ENCODE results near the gene CFAP20. TPM values are rescaled to one million over a fixed set of nuclear protein-coding genes. Genes with fewer than 3 reads are reported as not detected.

Gene CFAP20
- total RNA-seq, 1 experiment from 2014 or later = 81.6 TPM

DNA sequence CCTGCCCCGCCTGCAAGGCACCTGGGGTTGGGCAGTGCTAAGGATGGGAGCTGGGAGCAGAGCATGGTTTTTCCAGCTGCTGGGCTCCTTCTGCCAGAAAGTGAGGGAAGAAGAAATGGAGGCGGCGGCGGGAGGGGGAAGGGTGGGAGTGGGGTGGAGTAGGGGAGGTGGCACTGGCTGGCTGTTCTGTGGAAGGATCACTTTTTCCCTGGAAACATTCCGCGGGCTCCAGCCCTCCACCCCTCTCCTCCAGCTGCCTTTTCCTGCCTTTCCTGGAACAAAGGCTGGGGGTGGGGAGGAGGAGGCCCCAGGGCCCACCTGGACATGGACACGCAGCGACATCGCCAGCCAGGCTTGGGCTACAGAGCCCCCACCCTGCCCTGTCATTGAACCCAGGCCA is 41.1 kb downstream of the CFAP20 start:
- no TSS peak for BruUV-seq (replicated peaks)
- Histone ChIP-seq H3K4me1 (ENCODE audit: insufficient read depth, low read length, poor library complexity, severe bottlenecking) (no peaks in the 10 kb centered on the region), H3K27me3 (replicated peaks; ENCODE audit: insufficient read depth, low read depth, low read length, poor library complexity) (peaks cover 4% of the 10 kb centered on the region), H3K36me3 (ENCODE audit: insufficient read depth, low read length, poor library complexity, severe bottlenecking) (no peaks in the 10 kb centered on the region), H3K4me3 (ENCODE audit: low read depth, low read length, poor library complexity, severe bottlenecking) (no peak overlapping the region), H3K27ac (ENCODE audit: low read depth, low read length, poor library complexity, severe bottlenecking) (no peak overlapping the region), H3K9me3 (ENCODE audit: low read depth, low read length, poor library complexity, severe bottlenecking) (no peaks in the 10 kb centered on the region)
- intact Hi-C loops (cut with micrococcal nuclease; ENCODE audit: unreplicated experiment) = no loop called here
- TF ChIP-seq EZH2 (IDR thresholded peaks at IDR 0.05; ENCODE audit: borderline replicate concordance, low read depth, low read length, poor library complexity, severe bottlenecking) = no peak
- TF ChIP-seq, protein P1, sequence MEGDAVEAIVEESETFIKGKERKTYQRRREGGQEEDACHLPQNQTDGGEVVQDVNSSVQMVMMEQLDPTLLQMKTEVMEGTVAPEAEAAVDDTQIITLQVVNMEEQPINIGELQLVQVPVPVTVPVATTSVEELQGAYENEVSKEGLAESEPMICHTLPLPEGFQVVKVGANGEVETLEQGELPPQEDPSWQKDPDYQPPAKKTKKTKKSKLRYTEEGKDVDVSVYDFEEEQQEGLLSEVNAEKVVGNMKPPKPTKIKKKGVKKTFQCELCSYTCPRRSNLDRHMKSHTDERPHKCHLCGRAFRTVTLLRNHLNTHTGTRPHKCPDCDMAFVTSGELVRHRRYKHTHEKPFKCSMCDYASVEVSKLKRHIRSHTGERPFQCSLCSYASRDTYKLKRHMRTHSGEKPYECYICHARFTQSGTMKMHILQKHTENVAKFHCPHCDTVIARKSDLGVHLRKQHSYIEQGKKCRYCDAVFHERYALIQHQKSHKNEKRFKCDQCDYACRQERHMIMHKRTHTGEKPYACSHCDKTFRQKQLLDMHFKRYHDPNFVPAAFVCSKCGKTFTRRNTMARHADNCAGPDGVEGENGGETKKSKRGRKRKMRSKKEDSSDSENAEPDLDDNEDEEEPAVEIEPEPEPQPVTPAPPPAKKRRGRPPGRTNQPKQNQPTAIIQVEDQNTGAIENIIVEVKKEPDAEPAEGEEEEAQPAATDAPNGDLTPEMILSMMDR (conservative IDR thresholded peaks at IDR 0.05; ENCODE audit: low read depth, low read length) = no peak
- ChIA-PET POLR2A (ENCODE audit: low non-redundant PET) (no interaction called here), CTCF (no interaction called here)
- no peak for DNase-seq (ENCODE audit: low spot score)

DNA sequence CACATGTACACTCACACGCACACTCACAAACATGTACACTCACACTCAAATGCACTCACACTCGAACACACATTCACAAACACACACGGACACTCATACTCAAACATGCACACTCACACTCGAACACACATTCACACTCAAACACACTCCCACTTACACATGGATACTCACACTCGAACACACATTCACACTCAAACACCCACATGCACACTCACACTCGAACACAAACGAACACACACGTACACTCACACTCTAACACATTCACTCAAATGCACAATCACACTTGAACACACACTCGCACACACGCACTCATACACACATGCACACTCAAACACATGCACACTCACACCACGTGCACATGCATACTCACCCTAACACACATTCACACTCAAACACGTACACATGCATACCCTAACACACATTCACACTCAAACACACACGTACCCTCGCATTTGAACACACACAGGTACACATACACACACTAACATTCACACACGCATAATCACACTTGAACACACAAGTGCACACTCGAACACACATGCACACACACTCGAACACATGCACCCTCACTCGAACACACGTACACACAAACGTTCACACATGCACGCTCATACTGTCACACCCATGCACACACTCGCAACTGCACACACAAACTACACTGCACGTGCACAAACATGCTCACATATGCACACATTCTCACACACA is 41.8 kb downstream of the CFAP20 start:
- ChIA-PET CTCF (no interaction called here), POLR2A (ENCODE audit: low non-redundant PET) (no interaction called here)
- H3K4me3 ChIP-seq (ENCODE audit: low read depth, low read length, poor library complexity, severe bottlenecking) = no peak overlapping the region
- no peaks in the 10 kb centered on the region for H3K4me1 ChIP-seq (ENCODE audit: insufficient read depth, low read length, poor library complexity, severe bottlenecking)
- no peak for DNase-seq (ENCODE audit: low spot score)
- TF ChIP-seq EZH2 (IDR thresholded peaks at IDR 0.05; ENCODE audit: borderline replicate concordance, low read depth, low read length, poor library complexity, severe bottlenecking) = no peak
- TF ChIP-seq, protein P1 (conservative IDR thresholded peaks at IDR 0.05; ENCODE audit: low read depth, low read length) = no peak
- BruUV-seq (replicated peaks) = no TSS peak
- no peak overlapping the region for H3K27ac ChIP-seq (ENCODE audit: low read depth, low read length, poor library complexity, severe bottlenecking)
- no peaks in the 10 kb centered on the region for H3K9me3 ChIP-seq (ENCODE audit: low read depth, low read length, poor library complexity, severe bottlenecking)
- H3K36me3 ChIP-seq (ENCODE audit: insufficient read depth, low read length, poor library complexity, severe bottlenecking) = no peaks in the 10 kb centered on the region
- intact Hi-C loops (cut with micrococcal nuclease; ENCODE audit: unreplicated experiment) = no loop called here
- H3K27me3 ChIP-seq (replicated peaks; ENCODE audit: insufficient read depth, low read depth, low read length, poor library complexity) = peaks cover 4% of the 10 kb centered on the region

DNA sequence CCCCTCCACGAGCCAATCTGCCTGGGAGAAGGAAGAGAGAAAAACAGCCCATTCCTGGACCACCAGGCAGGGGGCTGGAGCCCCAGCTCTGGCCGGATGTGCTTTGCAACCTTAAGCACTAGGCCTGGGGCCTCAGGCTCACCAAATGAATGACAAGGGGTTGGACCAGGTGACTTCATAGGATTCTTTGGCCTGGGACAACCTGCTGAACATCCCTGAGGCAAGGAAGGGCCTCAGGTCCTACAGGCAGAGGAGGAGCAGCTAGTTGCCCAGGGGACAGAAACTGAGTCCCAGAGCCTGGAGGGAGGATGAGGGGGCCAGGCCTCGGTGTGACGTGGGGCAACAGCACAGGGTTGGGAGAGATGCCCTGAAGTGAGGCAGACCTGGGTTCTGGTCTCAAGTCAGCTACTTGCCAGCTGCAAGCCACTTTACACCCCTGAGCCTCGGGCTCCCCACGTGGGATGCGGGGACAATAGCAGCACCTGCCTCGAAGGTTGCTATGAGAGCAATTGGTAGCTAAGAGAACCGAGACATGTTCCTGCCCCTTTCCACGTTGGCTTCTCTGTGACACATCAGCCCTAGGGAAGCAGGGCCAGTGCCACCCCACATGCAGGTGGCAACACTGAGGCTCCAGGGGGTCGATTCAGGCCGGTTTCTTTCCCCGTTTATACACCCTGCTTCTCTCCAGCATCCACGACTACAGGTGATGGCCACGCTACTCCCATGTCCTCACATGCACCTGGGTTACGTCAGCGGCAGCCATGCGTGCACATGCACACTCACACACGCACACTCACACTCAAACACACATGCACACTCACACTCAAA is 42.6 kb downstream of the CFAP20 start:
- POLR2A ChIA-PET (ENCODE audit: low non-redundant PET) = no interaction called here
- no peak overlapping the region for H3K4me3 ChIP-seq (ENCODE audit: low read depth, low read length, poor library complexity, severe bottlenecking)
- no peaks in the 10 kb centered on the region for H3K9me3 ChIP-seq (ENCODE audit: low read depth, low read length, poor library complexity, severe bottlenecking)
- DNase-seq (ENCODE audit: low spot score) = no peak
- TF ChIP-seq, protein P1 (conservative IDR thresholded peaks at IDR 0.05; ENCODE audit: low read depth, low read length) = no peak
- TF ChIP-seq EZH2 (IDR thresholded peaks at IDR 0.05; ENCODE audit: borderline replicate concordance, low read depth, low read length, poor library complexity, severe bottlenecking) = no peak
- no peaks in the 10 kb centered on the region for H3K27me3 ChIP-seq (replicated peaks; ENCODE audit: insufficient read depth, low read depth, low read length, poor library complexity)
- no TSS peak for BruUV-seq (replicated peaks)
- H3K27ac ChIP-seq (ENCODE audit: low read depth, low read length, poor library complexity, severe bottlenecking) = no peak overlapping the region
- no peaks in the 10 kb centered on the region for H3K36me3 ChIP-seq (ENCODE audit: insufficient read depth, low read length, poor library complexity, severe bottlenecking)
- H3K4me1 ChIP-seq (ENCODE audit: insufficient read depth, low read length, poor library complexity, severe bottlenecking) = no peaks in the 10 kb centered on the region
- CTCF ChIA-PET = no interaction called here
- intact Hi-C loops (cut with micrococcal nuclease; ENCODE audit: unreplicated experiment) = no loop called here

All from A673 (cell line).